Caki2 (cell line): Measurements from ENCODE around the gene CDKN2D. TPM values are rescaled to one million over a fixed set of nuclear protein-coding genes. Genes with fewer than 3 reads are reported as not detected.
"Not testable (repeated sequence)": the region's sequence is repeated elsewhere in the genome, so short reads cannot be mapped to it uniquely, and the experiment has no call there.

Source experiments
- DNase-seq: peaks from one replicate; pipeline ENCODE4 v3.0.0-alpha.2; 2015; ENCODE audit warnings: low read depth
- in situ Hi-C: cut with HindIII; loops from 2 replicates; pipeline ENCODE4 v1.10.0; 2016; ENCODE audit warnings: low sequenced_read_pairs, low pct_unique_long_range_greater_than_20kb, mixed read lengths
- total RNA-seq: library from RNA; depleted of rRNA; stranded (reverse); fragments of >200 nt; shearing (Covaris generic); gene quantifications from 2 replicates; pipeline ENCODE4 v1.2.3, GENCODE V29; 2014; ENCODE audit warnings: low replicate concordance

The CDKN2D gene
- total RNA-seq, 1 experiment from 2014 or later: 8.5 TPM

DNA sequence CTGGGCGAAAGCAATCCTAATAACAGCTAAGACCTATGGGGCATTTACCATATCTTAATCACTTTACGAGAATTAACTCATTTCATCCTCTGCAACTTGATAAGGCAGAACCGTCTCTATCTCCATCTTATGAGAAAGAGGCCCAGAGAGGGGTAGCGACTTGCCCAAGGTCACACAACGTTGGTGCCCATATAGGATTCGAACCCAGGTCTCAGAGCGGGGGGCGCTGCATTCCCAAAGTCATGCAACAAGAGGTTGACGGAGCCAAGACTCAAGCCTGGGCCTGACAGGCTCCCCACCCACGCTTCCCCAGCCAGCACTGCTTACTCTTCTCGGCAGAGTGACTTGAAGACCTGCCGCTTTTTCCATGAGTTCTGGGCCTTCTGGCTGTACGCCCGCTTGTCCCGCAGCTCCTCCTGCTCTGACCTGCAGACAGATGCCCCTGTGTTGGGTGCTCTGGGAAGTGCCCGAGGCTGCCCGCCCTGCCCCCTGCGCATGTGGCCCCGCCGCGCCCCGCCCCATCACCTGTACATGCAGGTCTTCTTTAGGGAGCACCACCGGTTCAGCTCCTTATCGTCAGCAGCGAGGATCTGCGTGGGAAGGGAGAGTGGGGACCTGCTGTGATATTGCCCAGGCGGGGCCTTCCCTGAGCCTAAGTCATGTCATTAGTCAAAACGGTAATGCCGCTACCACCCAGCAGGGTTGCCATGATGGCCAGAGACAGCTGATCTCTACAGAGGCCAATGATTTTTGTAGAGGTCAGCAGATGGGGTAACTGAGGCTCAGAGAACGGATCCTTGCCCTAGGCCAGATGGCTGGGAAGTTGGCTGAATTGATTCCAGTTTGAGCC lies 13.8 kb downstream of the CDKN2D start:
- in situ Hi-C loops: no loop called here
- DNase-seq: no peak

DNA sequence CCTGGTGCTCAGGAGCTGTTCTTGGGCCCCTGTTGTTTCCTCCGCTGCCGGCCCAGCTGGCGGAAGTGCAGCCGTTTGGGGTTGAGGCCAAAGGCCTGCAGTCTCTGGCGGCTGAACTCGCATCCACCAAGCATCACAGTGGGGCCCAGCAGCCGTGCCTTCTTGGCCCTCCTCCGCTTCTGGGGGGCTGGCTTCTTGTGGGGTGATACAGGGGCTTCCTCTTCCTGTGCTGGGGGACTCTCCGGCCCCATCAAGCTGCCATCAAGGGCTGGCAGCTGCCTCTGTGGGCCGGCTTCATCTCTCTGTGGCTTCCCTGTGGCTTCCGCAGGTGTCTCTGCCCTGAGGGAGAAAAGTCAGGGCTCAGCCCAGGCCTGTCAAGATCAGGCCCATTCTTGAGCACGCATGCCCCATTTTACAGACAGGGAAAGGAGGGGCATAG lies 14.8 kb downstream of the CDKN2D start:
- no peak for DNase-seq
- in situ Hi-C loops: no loop called here

DNA sequence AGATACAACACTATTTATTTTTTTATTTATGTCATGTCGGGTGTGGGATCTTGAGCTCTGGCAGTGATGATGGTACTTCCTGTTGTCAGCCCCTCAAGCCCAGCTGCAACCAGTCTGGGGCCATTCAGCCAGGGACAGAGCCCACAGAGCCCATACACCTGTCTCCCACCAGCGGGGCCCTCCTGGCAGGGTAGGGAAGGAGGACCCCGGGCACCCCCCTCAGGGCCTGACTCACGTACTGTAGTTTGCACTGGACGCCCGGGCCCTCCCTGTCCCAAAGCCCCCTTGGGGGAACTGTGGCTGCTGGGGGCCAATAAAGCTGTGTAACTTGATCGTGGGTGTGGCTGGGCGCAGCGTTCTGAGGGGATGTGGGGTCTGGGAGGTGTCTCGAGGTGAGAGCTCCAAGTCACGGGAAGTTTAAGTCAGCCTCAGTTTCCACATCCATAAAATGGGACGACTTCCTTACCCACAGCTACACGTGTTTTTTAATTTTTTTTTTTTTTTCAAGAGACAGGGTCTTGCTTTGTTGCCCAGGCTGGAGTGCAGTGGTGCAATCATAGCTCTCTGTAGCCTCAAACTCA lies 15.6 kb downstream of the CDKN2D start:
- in situ Hi-C loops: no loop called here

DNA sequence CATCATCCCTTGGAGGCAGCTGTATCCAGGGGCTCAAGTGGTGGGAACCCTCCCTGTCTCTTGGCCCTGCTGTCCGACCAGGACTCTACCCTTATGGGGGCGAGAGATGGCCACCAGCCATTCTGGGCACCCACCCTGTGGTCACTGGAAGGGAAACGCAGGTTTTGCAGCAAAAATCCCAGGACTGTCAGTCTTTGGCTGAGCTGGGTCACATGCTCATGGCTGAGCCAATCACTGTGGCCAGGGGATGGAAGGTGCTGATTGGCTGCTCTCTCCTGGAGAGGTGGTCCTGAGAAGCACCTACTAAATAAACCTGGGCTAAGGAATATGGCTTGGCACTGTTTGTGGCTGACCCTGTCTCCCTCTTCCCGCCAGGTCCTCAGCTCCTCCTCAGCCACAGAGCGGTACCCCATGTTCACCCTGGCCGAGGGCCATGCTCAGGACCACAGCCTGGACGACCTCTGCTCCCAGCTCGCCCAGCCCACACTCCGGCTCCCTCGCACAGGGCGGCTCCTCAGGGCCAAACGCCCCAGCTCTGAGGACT lies 16.2 kb downstream of the CDKN2D start:
- no peak for DNase-seq

More for the DNA sequence above, 15.6 kb downstream of the CDKN2D start:
- DNase-seq: no peak

DNA sequence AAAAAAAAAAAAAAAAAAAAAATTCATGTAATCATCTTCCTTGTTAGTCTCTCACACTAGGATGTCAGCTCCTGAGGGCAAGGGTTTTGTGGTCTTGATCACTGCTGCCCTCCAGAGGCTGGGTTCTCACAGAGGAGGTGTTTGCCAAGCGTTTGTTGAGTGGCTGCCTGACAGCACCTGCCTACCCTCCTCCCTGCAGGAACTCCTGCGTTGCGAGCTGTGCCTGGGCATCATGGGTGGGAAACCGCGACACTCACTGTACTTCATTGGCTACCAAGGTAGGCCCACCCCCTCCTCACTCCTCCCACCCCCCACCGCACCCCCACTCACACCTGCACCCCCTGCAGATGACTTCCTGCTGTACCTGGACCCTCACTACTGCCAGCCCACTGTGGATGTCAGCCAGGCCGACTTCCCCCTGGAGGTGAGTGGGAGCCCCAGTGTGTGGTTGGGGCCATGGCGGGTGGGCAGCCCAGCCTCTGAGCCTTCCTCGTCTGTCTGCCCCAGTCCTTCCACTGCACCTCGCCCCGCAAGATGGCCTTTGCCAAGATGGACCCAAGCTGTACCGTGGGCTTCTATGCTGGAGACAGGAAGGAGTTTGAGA lies 17.0 kb downstream of the CDKN2D start:
- no peak for DNase-seq
- in situ Hi-C loops: no loop called here

More for the DNA sequence above, 16.2 kb downstream of the CDKN2D start:
- in situ Hi-C loops: no loop called here

DNA sequence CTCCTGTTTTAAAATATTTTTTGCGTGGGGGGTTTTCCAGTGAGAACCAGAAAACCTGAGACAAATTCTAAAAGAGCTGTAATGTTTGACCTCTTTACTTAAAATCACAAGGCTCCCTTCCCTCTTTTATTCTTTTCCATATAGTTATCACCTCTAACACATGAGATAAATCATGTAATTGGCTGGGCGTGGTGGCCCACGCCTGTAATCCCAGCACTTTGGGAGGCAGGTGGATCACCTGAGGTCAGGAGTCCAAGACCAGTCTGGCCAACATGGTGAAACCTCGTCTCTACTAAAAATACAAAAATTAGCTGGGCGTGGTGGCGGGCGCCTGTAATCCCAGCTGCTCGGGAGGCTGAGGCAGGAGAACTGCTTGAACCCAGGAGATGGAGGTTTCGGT lies 17.8 kb downstream of the CDKN2D start:
- DNase-seq, in situ Hi-C loops: not testable (repeated sequence)

DNA sequence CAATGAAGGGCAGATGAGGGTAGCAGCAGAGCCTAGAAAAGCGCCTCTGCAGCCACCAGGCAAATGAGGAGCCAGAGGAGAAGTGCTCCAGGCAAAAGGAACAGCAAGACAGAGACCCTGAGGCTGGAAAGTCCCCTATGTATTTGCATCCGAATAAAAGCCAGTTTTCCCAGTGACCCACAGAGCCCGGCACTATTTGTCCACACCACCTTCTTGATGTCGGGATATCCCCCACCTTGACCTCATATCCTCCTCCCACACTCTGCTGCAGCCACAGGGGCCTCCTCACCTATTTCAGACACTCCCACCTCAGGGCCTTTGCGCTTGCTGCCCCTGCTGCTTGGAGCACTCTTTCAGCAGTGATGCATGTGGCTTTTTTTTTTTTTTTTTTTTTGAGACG lies 18.4 kb downstream of the CDKN2D start:
- DNase-seq: no peak
- in situ Hi-C loops: no loop called here

DNA sequence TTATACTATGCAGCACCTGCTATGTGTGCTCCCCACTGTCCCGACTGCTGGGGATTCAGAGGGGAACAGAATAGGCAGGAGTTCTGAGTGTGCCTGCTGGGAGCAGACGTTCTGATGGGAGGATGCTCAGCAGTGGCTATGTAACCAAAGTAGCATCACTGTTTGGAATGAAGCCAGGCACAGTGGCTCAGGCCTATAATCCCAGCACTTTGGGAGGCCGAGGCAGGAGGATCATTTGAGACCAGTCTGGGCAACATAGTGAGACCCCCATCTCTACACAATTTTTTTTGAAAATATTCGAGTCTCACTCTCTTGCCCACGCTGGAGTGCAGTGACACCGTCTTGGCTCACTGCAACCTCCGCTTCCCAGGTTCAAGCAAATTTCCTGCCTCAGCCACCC lies 19.0 kb downstream of the CDKN2D start:
- in situ Hi-C loops: no loop called here

DNA sequence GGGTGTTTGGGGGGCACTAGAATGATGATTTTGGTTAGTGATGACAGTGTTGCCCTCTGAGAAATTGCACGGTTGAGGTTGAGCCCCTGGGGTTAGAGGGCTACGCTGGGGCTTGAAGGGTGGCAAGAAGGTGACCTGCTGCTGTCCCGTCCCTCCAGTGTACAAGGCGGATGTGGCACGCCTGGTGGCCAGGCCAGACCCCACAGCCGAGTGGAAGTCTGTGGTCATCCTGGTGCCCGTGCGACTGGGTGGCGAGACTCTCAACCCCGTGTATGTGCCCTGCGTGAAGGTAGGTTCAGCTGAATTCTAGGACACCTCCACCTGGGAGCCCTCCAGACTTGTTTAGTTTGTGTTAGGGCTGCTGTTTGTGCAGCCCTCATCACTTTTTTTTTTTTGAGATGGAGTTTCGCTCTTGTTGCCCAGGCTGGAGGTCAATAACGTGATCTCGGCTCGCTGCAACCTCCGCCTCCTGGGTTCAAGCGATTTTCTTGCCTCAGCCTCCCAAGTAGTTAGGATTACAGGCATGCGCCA lies 20.0 kb downstream of the CDKN2D start:
- no peak for DNase-seq
- in situ Hi-C loops: no loop called here

More for the DNA sequence above, 19.0 kb downstream of the CDKN2D start:
- no peak for DNase-seq

DNA sequence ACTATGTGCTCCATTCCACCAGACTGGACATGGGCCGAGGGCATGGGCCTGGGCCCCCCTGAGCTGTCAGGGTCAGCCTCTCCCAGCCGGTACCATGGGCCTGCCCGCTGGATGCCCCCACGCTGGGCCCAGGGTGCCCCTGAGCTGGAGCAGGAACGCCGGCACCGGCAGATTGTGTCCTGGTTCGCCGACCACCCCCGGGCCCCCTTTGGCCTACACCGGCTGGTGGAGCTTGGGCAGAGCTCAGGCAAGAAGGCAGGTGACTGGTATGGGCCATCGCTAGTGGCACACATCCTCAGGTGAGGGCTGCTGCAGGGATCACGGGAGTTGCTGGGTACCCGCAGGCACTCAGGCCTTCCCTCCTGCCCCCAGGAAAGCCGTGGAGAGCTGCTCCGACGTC lies 22.0 kb downstream of the CDKN2D start:
- no peak for DNase-seq
- in situ Hi-C loops: no loop called here

DNA sequence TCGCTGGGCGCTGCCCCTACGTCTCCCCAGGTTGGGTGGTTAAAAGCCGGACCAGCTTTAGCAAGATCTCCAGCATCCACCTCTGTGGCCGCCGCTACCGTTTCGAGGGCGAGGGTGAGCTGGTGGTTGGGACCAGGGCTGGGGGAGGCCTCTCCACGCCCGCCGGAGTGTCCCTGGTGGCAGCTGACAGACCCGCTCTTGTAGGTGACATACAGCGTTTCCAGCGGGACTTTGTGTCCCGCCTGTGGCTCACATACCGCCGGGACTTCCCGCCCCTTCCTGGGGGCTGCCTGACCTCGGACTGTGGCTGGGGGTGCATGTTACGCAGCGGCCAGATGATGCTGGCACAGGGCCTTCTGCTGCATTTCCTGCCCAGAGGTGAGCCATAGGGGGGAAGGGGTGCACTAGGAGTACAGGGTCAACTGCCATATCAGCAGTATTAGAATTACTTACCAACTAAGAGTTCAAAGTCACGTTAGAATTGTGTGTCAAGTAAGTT lies 24.0 kb downstream of the CDKN2D start:
- in situ Hi-C loops: no loop called here
- no peak for DNase-seq

DNA sequence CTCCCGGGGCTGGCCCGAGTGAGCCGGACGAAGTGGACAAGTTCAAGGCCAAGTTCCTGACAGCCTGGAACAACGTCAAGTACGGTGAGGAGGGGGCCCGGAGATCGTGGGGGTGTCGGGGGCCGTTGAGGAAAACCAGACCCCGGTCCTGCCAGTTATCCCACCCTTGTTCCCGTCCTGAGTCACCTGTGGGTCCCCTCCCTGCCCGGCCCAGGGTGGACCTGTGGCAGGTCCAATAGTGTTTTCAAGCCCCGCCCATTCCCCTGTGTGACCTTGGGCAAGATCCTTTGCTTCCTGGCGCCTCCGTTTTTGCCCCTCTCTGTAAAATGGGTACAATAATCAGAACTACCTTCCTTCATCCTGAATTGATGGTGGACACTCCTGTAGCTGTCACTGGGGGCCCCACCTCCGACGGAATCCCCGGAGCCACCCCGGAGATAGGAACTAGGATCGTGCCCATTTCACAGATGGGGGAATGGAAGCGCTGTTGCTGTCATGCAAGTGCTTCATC lies 24.5 kb downstream of the CDKN2D start:
- no peak for DNase-seq
- in situ Hi-C loops: no loop called here

DNA sequence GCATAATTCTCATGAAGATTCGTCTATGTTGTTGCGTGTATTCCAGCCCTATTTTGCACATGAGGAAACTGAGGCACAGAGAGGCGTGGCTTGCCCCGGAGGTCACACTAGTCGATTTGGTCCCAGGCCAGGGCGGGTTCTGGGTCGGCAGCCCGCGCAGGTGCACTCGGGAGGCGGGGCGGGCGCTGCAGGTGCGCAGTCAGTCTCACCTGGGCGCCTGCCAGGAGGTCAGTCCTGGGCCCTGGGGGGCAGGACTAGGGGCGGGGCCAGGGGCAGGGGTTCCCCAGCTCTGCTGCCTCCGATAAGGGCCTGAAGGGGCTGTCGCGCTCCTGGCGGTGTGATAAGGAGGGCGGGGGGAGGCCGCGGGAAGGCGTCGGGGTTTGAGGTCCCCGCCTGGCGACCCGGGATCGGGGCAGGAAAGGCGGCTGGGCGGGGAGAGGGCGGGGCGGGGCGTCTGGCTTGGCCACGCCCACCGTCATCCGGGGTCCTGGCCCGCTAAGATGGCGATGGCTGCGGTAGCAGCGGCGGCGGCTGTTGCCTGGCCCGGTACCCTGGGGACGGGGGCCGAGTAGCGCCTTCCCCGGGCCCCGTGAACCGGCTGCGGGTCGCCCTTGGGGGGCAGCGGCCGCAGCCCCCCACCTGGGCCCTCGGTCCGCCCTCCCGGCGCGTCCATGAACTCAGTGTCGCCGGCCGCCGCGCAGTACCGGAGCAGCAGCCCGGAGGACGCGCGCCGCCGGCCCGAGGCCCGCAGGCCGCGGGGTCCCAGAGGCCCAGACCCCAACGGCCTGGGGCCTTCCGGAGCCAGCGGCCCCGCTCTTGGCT lies 25.1 kb downstream of the CDKN2D start, which contains the start of gene ATG4D:
TSS of gene ATG4D (plus strand) at position 485 of the 822 bp plus-strand sequence. CDS start at position 672, 187 bp downstream.
- DNase-seq: peak; percentile 36
- in situ Hi-C loops: no loop called here

DNA sequence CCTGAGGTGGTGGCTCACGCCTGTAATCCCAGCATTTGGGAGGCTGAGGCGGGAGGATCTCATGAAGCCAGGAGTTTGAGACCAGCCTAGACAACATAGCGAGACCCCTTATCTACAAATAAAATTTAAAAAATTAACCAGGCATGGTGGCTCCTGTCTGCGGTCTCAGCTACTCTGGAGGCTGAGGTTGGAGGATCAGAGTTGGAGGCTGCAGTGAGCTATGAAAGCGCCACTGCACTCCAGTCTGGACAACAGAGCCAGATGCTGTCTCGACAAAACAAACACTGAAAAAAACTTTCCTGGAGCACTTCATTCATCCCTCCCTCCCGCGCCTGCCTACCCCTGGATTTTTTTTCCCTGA lies 25.7 kb downstream of the CDKN2D start:
- no peak for DNase-seq
- in situ Hi-C loops: no loop called here

DNA sequence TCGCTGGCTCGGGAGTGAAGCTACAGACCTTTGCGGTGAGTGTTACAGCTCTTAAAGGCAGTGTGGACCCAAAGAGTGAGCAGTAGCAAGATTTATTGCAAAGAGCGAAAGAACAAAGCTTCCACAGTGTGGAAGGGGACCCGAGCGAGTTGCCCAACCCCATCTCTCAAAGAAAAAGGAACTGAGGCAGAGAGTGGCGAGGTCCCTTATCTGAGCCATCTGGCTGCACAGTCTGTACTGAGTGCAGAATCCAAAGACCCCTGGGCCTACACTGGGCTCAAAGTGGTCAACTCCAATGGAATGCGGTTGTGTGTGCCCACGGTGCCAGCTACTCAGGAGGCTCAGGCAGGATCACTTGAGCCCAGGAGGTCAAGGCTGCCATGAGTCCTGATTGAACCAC lies 29.8 kb downstream of the CDKN2D start:
- in situ Hi-C loops: not testable (repeated sequence)

DNA sequence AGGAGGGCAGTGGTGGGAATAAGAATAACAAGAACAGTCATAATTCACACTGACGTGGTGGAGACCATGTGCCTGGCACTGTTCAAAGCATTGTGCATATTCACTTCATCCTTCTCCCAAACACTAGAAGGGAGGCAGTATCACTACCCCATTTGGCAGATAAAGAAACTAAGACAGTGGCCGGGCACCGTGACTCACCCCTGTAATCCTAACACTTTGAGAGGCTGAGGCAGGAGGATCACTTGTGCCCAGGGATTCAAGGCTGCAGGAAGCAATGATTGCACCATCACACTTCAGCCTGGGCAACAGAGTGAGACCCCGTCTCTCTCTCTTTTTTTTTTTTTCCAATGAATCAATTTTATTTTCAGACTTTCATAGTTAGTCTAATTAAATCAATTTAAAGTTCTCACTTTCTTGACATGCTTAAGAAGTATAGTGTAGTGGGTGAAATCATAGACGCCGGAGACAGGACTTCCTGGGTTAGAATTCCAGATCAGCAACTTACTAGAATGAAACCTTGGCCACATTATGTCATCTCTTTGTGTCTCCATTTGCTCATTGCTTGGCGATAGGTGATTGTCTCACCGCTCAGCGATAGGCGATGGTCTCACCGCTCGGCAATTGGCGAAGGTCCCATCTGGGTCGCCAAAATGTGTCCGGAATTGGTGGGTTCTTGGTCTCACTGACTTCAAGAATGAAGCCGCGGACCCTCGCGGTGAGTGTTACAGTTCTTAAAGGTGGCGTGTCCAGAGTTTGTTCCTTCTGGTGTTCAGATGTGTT lies 30.4 kb downstream of the CDKN2D start:
- in situ Hi-C loops: no loop called here
- DNase-seq: no peak

More for the DNA sequence above, 29.8 kb downstream of the CDKN2D start:
- DNase-seq: not testable (repeated sequence)

DNA sequence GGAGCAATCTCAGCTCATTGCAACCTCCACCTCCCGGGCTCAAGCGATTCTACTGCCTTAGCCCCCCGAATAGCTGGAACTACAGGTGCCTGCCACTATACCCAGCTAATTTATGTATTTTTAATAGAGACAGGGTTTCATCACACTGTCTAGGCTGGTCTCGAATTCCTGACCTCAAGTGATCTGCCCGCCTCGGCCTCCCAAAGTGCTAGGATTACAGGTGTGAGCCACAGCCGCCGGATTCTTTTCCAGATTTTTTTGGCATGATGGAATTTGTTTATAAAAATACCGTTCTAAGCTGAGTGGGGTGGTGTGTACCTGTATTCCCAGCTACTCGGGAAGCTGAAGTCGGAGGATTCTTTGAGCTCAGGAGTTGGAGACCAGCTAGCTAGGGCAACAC lies 31.1 kb downstream of the CDKN2D start:
- in situ Hi-C loops: no loop called here
- no peak for DNase-seq
